ENCODE results near the gene FEZF2. TPM values are rescaled to one million over a fixed set of nuclear protein-coding genes. Genes with fewer than 3 reads are reported as not detected.

FEZF2 gene
- total RNA-seq, 1 experiment from 2014 or later = not detected

DNA sequence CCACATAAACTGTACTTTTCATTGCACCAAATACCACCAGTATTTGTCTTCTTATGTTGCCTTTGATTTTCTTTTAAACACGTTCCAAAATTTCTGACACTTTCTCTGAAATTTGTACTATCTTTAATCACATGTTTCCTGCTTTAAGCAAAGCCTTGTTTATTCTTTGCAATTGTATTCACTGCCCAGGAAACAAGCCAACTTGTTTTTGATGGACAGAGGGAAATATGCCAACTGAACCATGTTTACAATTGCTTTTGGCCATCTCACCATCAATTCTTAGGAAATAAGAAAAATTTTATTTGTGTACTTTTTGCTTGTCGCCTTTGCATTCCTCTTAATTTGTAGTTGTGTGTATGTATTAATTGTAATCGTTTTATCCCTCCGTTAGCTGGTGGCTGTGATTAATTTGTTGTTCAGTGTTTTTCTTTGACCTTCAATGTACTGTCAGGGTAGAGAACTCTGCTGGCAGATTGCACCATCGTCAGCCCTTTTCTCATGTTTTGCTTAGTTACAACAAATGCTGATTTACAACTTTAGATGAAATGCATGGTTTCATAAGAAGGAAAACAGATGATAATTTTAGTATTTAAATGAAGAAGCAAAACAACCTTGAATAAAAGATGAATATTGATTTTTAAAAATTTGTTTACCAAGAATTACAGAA is 19.4 kb upstream of the FEZF2 start:
- H3F3A ChIP-seq (ENCODE audit: low read length, unreplicated experiment) = no peaks in the 10 kb centered on the region
- no peak for DNase-seq

DNA sequence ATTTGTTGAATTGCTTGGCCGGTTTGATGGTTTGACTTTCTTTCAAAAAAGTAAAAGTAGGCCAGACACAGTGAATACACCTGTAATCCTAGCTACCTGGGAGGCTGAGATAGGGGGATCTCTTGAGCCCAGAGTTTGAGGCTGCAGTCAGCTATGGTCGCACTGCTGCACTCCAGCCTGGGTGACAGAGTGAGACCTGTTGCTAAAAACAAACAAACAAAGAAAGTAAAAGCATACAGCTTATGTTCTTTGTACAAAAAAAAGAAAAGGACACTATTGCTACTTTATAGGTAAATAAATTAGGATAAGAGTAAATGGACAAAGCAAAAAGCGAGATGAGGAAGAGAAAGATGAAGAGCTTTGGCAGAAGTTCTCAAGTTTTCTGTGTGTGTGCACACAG is 13.9 kb upstream of the FEZF2 start:
- intact Hi-C loops (cut with micrococcal nuclease) = no loop called here
- BruUV-seq (replicated peaks) = no TSS peak
- TF ChIP-seq EZH2phosphoT487 (IDR thresholded peaks at IDR 0.05; ENCODE audit: borderline replicate concordance, low read length) (no peak), EZH2 (IDR thresholded peaks at IDR 0.05; ENCODE audit: low read length, unreplicated experiment) (no peak)
- TF ChIP-seq, protein P1, sequence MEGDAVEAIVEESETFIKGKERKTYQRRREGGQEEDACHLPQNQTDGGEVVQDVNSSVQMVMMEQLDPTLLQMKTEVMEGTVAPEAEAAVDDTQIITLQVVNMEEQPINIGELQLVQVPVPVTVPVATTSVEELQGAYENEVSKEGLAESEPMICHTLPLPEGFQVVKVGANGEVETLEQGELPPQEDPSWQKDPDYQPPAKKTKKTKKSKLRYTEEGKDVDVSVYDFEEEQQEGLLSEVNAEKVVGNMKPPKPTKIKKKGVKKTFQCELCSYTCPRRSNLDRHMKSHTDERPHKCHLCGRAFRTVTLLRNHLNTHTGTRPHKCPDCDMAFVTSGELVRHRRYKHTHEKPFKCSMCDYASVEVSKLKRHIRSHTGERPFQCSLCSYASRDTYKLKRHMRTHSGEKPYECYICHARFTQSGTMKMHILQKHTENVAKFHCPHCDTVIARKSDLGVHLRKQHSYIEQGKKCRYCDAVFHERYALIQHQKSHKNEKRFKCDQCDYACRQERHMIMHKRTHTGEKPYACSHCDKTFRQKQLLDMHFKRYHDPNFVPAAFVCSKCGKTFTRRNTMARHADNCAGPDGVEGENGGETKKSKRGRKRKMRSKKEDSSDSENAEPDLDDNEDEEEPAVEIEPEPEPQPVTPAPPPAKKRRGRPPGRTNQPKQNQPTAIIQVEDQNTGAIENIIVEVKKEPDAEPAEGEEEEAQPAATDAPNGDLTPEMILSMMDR (conservative IDR thresholded peaks at IDR 0.05; ENCODE audit: low read depth, low read length) = no peak

More for the DNA sequence above, 19.4 kb upstream of the FEZF2 start:
- no peak for ATAC-seq
- no peaks in the 10 kb centered on the region for H3K4me1 ChIP-seq (ENCODE audit: insufficient read depth, low read length)
- H3K9ac ChIP-seq (ENCODE audit: low read length) = no peak overlapping the region
- POLR2A ChIA-PET (ENCODE audit: unreplicated experiment) = no interaction called here
- no peak overlapping the region for H3K4me2 ChIP-seq (ENCODE audit: low read length)
- no peak overlapping the region for H3K27ac ChIP-seq (ENCODE audit: low read length)
- no peaks in the 10 kb centered on the region for H4K20me1 ChIP-seq (ENCODE audit: low read length)
- H2AFZ ChIP-seq (ENCODE audit: low read length) = no peak overlapping the region
- no peaks in the 10 kb centered on the region for H3K79me2 ChIP-seq (ENCODE audit: low read length)
- intact Hi-C loops (cut with micrococcal nuclease) = no loop called here
- H3K36me3 ChIP-seq (ENCODE audit: low read depth, low read length) = no peaks in the 10 kb centered on the region
- BruUV-seq (replicated peaks) = no TSS peak
- H3K27me3 ChIP-seq (ENCODE audit: low read length) = 0 out of 2 replicates have a peak, but pooled peaks cover 6% of the 10 kb centered on the region
- H3K9me2 ChIP-seq (replicated peaks; ENCODE audit: low read length) = no peaks in the 10 kb centered on the region
- no peak overlapping the region for H3K4me3 ChIP-seq (ENCODE audit: low read length)
- CTCF ChIA-PET = no interaction called here
- TF ChIP-seq EZH2 (IDR thresholded peaks at IDR 0.05; ENCODE audit: low read length, unreplicated experiment) (no peak), EZH2phosphoT487 (IDR thresholded peaks at IDR 0.05; ENCODE audit: borderline replicate concordance, low read length) (no peak)
- TF ChIP-seq, protein P1 (conservative IDR thresholded peaks at IDR 0.05; ENCODE audit: low read depth, low read length) = no peak
- H3K9me3 ChIP-seq (ENCODE audit: low read length) = no peaks in the 10 kb centered on the region

DNA sequence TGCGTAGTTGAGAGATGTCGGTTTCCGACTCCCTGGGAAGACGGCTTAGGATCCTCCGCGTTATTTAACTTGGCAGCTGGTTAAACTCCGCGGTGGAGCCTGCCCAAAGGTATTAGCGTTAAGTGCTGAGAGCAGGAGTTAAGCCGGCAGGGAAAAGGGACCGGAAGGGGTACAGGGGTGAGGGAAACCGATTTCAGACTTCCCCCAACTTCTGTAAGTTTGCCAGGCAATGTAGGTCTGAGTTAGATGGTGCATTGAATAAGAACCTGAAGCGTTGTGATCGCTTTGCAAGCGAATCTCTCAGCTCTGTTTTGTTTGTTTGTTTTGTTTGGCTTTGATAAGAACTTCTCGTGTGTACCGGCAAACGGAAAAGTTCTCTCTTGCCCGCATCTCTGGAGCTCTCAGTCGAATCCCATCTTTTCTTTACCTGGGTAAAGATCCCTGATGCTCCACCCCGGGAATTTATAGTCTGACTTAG is 6.0 kb upstream of the FEZF2 start:
- no peak overlapping the region for H3K4me2 ChIP-seq (ENCODE audit: low read length)
- H3K27ac ChIP-seq (ENCODE audit: low read length) = no peak overlapping the region
- DNase-seq (no peak), ATAC-seq (no peak)
- BruUV-seq (replicated peaks) = no TSS peak
- no peak overlapping the region for H2AFZ ChIP-seq (ENCODE audit: low read length)
- no peaks in the 10 kb centered on the region for H4K20me1 ChIP-seq (ENCODE audit: low read length)
- ChIA-PET POLR2A (ENCODE audit: unreplicated experiment) (no interaction called here), CTCF (no interaction called here)
- H3K79me2 ChIP-seq (ENCODE audit: low read length) = no peaks in the 10 kb centered on the region
- no peak for TF ChIP-seq EZH2 (IDR thresholded peaks at IDR 0.05; ENCODE audit: low read length, unreplicated experiment)
- H3K27me3 ChIP-seq (ENCODE audit: low read length) = peaks cover 66% of the 10 kb centered on the region
- no peaks in the 10 kb centered on the region for H3K4me1 ChIP-seq (ENCODE audit: insufficient read depth, low read length)
- H3K36me3 ChIP-seq (ENCODE audit: low read depth, low read length) = no peaks in the 10 kb centered on the region
- no peaks in the 10 kb centered on the region for H3K9me3 ChIP-seq (ENCODE audit: low read length)
- no peaks in the 10 kb centered on the region for H3F3A ChIP-seq (ENCODE audit: low read length, unreplicated experiment)
- no peak overlapping the region for H3K4me3 ChIP-seq (ENCODE audit: low read length)
- intact Hi-C loops (cut with micrococcal nuclease) = no loop called here
- no peaks in the 10 kb centered on the region for H3K9me2 ChIP-seq (replicated peaks; ENCODE audit: low read length)
- H3K9ac ChIP-seq (ENCODE audit: low read length) = no peak overlapping the region

More for the DNA sequence above, 13.9 kb upstream of the FEZF2 start:
- ATAC-seq (no peak), DNase-seq (no peak)
- Histone ChIP-seq H3K79me2 (ENCODE audit: low read length) (no peaks in the 10 kb centered on the region), H3K4me1 (ENCODE audit: insufficient read depth, low read length) (no peaks in the 10 kb centered on the region), H3K36me3 (ENCODE audit: low read depth, low read length) (no peaks in the 10 kb centered on the region), H3K27ac (ENCODE audit: low read length) (no peak overlapping the region), H3K27me3 (ENCODE audit: low read length) (0 out of 2 replicates have a peak, but pooled peaks cover 11% of the 10 kb centered on the region), H3K4me3 (ENCODE audit: low read length) (no peak overlapping the region), H3F3A (ENCODE audit: low read length, unreplicated experiment) (no peaks in the 10 kb centered on the region), H4K20me1 (ENCODE audit: low read length) (no peaks in the 10 kb centered on the region), H3K4me2 (ENCODE audit: low read length) (no peak overlapping the region), H2AFZ (ENCODE audit: low read length) (no peak overlapping the region), H3K9me2 (replicated peaks; ENCODE audit: low read length) (no peaks in the 10 kb centered on the region), H3K9me3 (ENCODE audit: low read length) (no peaks in the 10 kb centered on the region), H3K9ac (ENCODE audit: low read length) (no peak overlapping the region)
- CTCF ChIA-PET = no interaction called here
- POLR2A ChIA-PET (ENCODE audit: unreplicated experiment) = no interaction called here
